HepG2 (cell line): ENCODE measurements around the gene SLC20A1. TPM values are rescaled to one million over a fixed set of nuclear protein-coding genes. Genes with fewer than 3 reads are reported as not detected.

Source experiments
- EED ChIP-seq: sonication (generic); formaldehyde crosslinking; IDR thresholded peaks from 2 replicates; pipeline ENCODE4 v1.5.0; 2020; ENCODE audit warnings: mild to moderate bottlenecking, missing genetic modification reagents
- FIP1L1 ChIP-seq: fragments of 200-400 bp; formaldehyde crosslinking; IDR thresholded peaks from 2 replicates; pipeline ENCODE4 v1.6.1; 2018; ENCODE audit warnings: low read depth, mild to moderate bottlenecking, low read length, moderate library complexity, borderline replicate concordance; ENCODE audit not compliant: insufficient read depth
- KDM2A ChIP-seq: sonication (generic); formaldehyde crosslinking; IDR thresholded peaks from 2 replicates; pipeline ENCODE4 v1.4.0; 2020; ENCODE audit warnings: low read depth, missing genetic modification reagents, borderline replicate concordance
- RNF2 ChIP-seq: fragments of 450-650 bp; conservative IDR thresholded peaks from 2 replicates; pipeline ENCODE4 v1.6.1; 2016; ENCODE audit warnings: low read depth
- SNAPC2 ChIP-seq: sonication (generic); formaldehyde crosslinking; IDR thresholded peaks from 2 replicates; pipeline ENCODE4 v1.8.1; 2022; ENCODE audit warnings: mild to moderate bottlenecking, missing genetic modification reagents
- TSC22D2 ChIP-seq: sonication (generic); formaldehyde crosslinking; IDR thresholded peaks from 2 replicates; pipeline ENCODE4 v1.5.1; 2020; ENCODE audit warnings: missing genetic modification reagents, mild to moderate bottlenecking, borderline replicate concordance
- ZNF256 ChIP-seq: sonication (generic); formaldehyde crosslinking; conservative IDR thresholded peaks from 2 replicates; pipeline ENCODE4 v1.4.0; 2020; ENCODE audit warnings: missing genetic modification reagents
- ZNF292 ChIP-seq: sonication (generic); formaldehyde crosslinking; IDR thresholded peaks from 2 replicates; pipeline ENCODE4 v1.8.1; 2022; ENCODE audit warnings: mild to moderate bottlenecking, low read depth, missing genetic modification reagents, borderline replicate concordance
- ZNF543 ChIP-seq: sonication (generic); formaldehyde crosslinking; IDR thresholded peaks from 2 replicates; pipeline ENCODE4 v1.4.0; 2020; ENCODE audit warnings: mild to moderate bottlenecking, missing genetic modification reagents
- ZNF816 ChIP-seq: sonication (generic); formaldehyde crosslinking; IDR thresholded peaks from 2 replicates; pipeline ENCODE4 v1.8.0; 2022; ENCODE audit warnings: missing genetic modification reagents, mild to moderate bottlenecking, borderline replicate concordance
- ZNF850 ChIP-seq: sonication (generic); formaldehyde crosslinking; conservative IDR thresholded peaks from 2 replicates; pipeline ENCODE4 v1.9.0; 2021; ENCODE audit warnings: mild to moderate bottlenecking, missing genetic modification reagents
- ZSCAN12 ChIP-seq: sonication (generic); formaldehyde crosslinking; IDR thresholded peaks from 2 replicates; pipeline ENCODE4 v1.9.0; 2021; ENCODE audit warnings: mild to moderate bottlenecking, missing genetic modification reagents
- polyA plus RNA-seq, 8 experiments: library from polyadenylated mRNA; depleted of rRNA in 3 of 8; stranded (reverse) in 7 of 8; unstranded in 1 of 8; fragments of >200 nt; fragmentation: Illumina TruSeq in 4 of 8; extraction: Trizol in 4 of 8; gene quantifications; 2 replicates each; pipeline versions ENCODE4 v1.2.1 to v1.2.3, GENCODE V29; 2011 to 2016; ENCODE audit warnings: low read depth in 4 of 8, missing spikeins in 1 of 8, mixed read lengths in 1 of 8; ENCODE audit not compliant: insufficient read depth in 1 of 8
- total RNA-seq, 5 experiments: library from RNA; depleted of rRNA; stranded (reverse); fragments of >200 nt; fragmentation: Illumina TruSeq; extraction: Trizol; gene quantifications; 2 replicates each; pipeline ENCODE4 v1.2.3, GENCODE V29; 2016; ENCODE audit warnings: low read depth in 1 of 5
- TF ChIP-seq, protein P1 (sequence below): sonication (generic); formaldehyde crosslinking; IDR thresholded peaks from 2 replicates; pipeline ENCODE4 v1.4.0; 2020; ENCODE audit warnings: mild to moderate bottlenecking, missing genetic modification reagents
- TF ChIP-seq, protein P2 (sequence below): sonication (generic); formaldehyde crosslinking; IDR thresholded peaks from 2 replicates; pipeline ENCODE4 v1.8.0; 2022; ENCODE audit warnings: mild to moderate bottlenecking, missing genetic modification reagents, moderate library complexity
- TF ChIP-seq, protein P3 (sequence below): sonication (generic); formaldehyde crosslinking; IDR thresholded peaks from 2 replicates; pipeline ENCODE4 v1.9.0; 2022; ENCODE audit warnings: missing genetic modification reagents, mild to moderate bottlenecking, borderline replicate concordance
- TF ChIP-seq, protein P4 (sequence below): sonication (generic); formaldehyde crosslinking; IDR thresholded peaks from 2 replicates; pipeline ENCODE4 v1.8.0; 2022; ENCODE audit warnings: mild to moderate bottlenecking, missing genetic modification reagents; ENCODE audit not compliant: insufficient replicate concordance
- TF ChIP-seq, protein P5 (sequence below), 2 experiments: sonication (generic) in 1 of 2; formaldehyde crosslinking in 1 of 2; IDR thresholded peaks; 2 replicates each; pipeline versions ENCODE4 v1.5.1 to v1.6.1; 2011 to 2020; ENCODE audit warnings: borderline replicate concordance in 1 of 2, low read depth in 1 of 2, low read length in 1 of 2, mild to moderate bottlenecking in 1 of 2, missing genetic modification reagents in 1 of 2, moderate library complexity in 1 of 2

The SLC20A1 gene
- total and polyA plus RNA-seq, 2 of the 13 experiments (the other 11 are each of a cell fraction or from before 2014, with no cell fraction given): 54.0 to 85.9 TPM

DNA sequence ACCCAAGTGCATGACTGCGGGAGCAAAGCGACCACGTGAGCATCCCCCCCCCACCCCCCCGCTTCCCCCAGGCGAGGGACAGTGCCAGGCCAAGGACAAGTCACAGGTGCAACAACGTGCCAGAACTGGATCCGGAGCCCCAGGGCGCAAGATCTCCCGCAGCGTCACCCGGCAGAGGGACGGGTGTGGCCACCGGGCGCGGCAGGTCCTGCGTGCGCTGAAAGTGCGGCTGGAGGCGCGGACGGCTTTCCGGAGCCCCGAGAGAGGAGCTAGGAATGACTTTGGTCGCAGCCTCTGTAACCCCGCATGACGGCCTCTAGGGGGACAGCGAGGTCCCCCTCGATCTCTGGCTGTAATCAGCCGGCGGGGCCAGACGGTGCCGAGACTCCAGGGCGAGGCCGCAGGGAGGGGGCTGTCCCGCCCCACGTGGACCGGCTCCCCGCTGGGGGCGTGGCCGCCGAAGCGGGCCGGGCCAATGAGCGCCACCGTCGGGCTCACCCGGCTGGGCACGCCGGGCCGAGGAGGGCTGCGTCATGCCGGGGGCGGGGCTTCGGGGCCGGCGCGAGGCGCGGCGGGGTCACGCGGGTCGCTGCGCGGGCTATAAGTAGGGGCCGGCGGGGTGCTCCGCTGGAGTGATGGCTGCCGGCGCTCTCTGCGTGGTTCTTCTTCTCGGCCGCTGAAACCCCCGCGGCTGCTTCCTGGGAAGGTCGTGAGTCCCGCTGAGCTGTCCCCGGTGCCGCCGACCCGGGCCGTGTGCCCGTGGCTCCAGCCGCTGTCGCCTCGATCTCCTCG is at the start of gene SLC20A1 (continued):
- no peak; the same call in none of the 2 replicates for TF ChIP-seq ZNF292
- no peak for TF ChIP-seq SNAPC2 (CRISPR knock-in tag)
- TF ChIP-seq TSC22D2 (CRISPR knock-in tag): 0 out of 2 replicates have a peak, but pooled peaks have one; percentile 0
- peak; percentile 58; the same call in 1 of the 2 replicates for TF ChIP-seq RNF2
- peak; percentile 74; the same call in 1 of the 2 replicates for TF ChIP-seq ZNF256 (CRISPR knock-in tag)
- TF ChIP-seq, protein P1, sequence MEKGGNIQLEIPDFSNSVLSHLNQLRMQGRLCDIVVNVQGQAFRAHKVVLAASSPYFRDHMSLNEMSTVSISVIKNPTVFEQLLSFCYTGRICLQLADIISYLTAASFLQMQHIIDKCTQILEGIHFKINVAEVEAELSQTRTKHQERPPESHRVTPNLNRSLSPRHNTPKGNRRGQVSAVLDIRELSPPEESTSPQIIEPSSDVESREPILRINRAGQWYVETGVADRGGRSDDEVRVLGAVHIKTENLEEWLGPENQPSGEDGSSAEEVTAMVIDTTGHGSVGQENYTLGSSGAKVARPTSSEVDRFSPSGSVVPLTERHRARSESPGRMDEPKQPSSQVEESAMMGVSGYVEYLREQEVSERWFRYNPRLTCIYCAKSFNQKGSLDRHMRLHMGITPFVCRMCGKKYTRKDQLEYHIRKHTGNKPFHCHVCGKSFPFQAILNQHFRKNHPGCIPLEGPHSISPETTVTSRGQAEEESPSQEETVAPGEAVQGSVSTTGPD (CRISPR knock-in tag): peak; percentile 58; the same call in 1 of the 2 replicates
- 0 out of 2 replicates have a peak, but pooled peaks have one; percentile 26 for TF ChIP-seq ZNF543 (CRISPR knock-in tag)
- peak; percentile 86 for TF ChIP-seq KDM2A (CRISPR knock-in tag)
- TF ChIP-seq, protein P2, sequence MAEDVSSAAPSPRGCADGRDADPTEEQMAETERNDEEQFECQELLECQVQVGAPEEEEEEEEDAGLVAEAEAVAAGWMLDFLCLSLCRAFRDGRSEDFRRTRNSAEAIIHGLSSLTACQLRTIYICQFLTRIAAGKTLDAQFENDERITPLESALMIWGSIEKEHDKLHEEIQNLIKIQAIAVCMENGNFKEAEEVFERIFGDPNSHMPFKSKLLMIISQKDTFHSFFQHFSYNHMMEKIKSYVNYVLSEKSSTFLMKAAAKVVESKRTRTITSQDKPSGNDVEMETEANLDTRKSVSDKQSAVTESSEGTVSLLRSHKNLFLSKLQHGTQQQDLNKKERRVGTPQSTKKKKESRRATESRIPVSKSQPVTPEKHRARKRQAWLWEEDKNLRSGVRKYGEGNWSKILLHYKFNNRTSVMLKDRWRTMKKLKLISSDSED (CRISPR knock-in tag): no peak
- TF ChIP-seq FIP1L1: no peak
- TF ChIP-seq, protein P3, sequence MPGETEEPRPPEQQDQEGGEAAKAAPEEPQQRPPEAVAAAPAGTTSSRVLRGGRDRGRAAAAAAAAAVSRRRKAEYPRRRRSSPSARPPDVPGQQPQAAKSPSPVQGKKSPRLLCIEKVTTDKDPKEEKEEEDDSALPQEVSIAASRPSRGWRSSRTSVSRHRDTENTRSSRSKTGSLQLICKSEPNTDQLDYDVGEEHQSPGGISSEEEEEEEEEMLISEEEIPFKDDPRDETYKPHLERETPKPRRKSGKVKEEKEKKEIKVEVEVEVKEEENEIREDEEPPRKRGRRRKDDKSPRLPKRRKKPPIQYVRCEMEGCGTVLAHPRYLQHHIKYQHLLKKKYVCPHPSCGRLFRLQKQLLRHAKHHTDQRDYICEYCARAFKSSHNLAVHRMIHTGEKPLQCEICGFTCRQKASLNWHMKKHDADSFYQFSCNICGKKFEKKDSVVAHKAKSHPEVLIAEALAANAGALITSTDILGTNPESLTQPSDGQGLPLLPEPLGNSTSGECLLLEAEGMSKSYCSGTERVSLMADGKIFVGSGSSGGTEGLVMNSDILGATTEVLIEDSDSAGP: peak; percentile 78
- no peak; the same call in 1 of the 2 replicates for TF ChIP-seq ZNF816 (CRISPR knock-in tag)
- TF ChIP-seq EED (CRISPR knock-in tag): no peak; the same call in 1 of the 2 replicates
- TF ChIP-seq ZSCAN12 (CRISPR knock-in tag): peak; percentile 69
- TF ChIP-seq ZNF850: no peak
- TF ChIP-seq, protein P4, sequence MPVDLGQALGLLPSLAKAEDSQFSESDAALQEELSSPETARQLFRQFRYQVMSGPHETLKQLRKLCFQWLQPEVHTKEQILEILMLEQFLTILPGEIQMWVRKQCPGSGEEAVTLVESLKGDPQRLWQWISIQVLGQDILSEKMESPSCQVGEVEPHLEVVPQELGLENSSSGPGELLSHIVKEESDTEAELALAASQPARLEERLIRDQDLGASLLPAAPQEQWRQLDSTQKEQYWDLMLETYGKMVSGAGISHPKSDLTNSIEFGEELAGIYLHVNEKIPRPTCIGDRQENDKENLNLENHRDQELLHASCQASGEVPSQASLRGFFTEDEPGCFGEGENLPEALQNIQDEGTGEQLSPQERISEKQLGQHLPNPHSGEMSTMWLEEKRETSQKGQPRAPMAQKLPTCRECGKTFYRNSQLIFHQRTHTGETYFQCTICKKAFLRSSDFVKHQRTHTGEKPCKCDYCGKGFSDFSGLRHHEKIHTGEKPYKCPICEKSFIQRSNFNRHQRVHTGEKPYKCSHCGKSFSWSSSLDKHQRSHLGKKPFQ (CRISPR knock-in tag): no peak
- TF ChIP-seq, protein P5, sequence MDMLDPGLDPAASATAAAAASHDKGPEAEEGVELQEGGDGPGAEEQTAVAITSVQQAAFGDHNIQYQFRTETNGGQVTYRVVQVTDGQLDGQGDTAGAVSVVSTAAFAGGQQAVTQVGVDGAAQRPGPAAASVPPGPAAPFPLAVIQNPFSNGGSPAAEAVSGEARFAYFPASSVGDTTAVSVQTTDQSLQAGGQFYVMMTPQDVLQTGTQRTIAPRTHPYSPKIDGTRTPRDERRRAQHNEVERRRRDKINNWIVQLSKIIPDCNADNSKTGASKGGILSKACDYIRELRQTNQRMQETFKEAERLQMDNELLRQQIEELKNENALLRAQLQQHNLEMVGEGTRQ (IDR thresholded peaks at IDR 0.05; ENCODE audit: low read depth, low read length): peak; percentile 70
- TF ChIP-seq, protein P5 (CRISPR knock-in tag; IDR thresholded peaks at IDR 0.05; ENCODE audit: borderline replicate concordance): peak; percentile 82
